ENCODE data around the gene SLC30A1.
A peak's percentile ranks its signal among the peaks of the same experiment; 100 is the strongest.
"Not testable (repeated sequence)": the region's sequence is repeated elsewhere in the genome, so short reads cannot be mapped to it uniquely, and the experiment has no call there.

Gene SLC30A1

DNA sequence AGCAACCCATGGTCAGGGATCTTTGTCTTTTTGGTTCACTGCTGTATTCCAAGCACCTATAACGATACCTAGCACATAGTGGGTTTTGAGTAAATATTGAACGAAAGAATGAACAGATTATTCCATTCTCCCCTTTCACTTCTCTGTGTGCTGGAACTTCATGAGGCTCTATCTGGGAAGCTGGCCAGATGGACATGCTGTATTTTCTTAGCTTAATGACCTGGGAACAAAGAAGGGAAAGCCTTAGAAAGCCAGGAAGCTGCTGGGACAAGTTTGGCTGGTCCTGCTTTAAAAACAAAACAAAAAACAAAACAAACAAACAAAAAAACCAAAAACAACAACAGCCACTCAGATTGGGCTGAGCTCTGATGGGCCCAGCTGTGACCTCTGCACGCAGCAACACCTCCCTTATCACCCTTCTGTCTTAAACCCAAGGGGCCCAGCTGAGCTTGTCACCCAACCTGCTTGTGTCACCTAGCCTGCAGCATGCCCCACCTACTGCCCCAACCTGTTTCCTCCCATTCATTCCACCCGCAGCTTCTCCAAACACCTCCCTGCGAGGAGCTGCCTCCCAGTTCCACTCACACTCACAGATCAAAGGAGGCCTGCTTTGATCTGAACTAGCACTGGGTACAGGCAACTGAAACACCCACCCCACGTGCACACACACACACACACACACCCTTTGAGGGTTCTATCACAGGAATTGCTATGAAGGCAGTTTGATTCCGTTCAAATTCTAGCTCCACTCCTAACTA, 37.1 kb downstream of the SLC30A1 start:
- Mint-ChIP-seq H3K36me3 (ENCODE audit: insufficient read depth) (peaks cover 2% of the 10 kb centered on the region), H3K9me3 (peaks cover 5% of the 10 kb centered on the region), H3K27ac (ENCODE audit: low read depth) (no peak overlapping the region), H3K27me3 (peaks cover 23% of the 10 kb centered on the region), H3K4me1 (no peaks in the 10 kb centered on the region), H3K4me3 (no peak overlapping the region)
- no peak for DNase-seq (ENCODE audit: low spot score in 2 of 2)
- no peak for ATAC-seq (replicated peaks; ENCODE audit: extremely low read depth, poor library complexity, severe bottlenecking)

DNA sequence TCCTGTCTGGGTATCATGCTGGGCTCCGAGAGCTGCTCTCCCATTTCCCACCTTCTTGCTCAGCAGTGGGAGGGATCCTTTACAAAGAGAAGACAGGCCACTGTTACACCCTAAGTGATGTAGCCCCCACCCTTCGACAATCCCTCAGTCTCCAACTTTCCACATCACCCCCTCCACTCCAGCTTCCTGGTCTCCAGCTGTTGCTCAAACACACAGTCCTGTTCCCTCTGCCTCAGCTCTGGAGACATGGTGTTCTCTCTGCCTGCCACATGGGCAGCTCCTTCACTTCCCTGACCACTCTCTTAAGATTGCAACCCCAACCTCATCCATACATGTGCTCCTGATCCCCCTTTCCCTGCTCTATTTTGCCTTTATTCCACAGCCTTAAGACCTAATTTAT, 37.7 kb downstream of the SLC30A1 start:
- Mint-ChIP-seq H3K4me1 (no peaks in the 10 kb centered on the region), H3K27me3 (peaks cover 23% of the 10 kb centered on the region), H3K36me3 (ENCODE audit: insufficient read depth) (peaks cover 2% of the 10 kb centered on the region)

DNA sequence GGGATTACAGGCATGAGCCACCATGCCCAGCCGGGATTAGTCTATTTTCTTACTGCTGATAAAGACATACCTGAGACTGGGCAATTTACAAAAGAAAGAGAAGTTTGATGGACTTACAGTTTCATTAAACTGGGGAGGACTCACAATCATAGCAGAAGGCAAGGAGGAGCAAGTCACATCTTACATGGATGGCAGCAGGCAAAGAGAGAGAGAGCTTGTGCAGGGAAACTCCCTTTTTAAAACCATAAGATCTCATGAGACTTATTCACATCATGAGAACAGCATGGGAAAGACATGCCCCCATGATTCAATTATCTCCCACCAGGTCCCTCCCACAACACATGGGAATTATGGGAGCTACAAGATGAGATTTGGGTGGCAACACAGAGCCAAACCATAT, 38.1 kb downstream of the SLC30A1 start:
- H3K36me3 Mint-ChIP-seq (ENCODE audit: insufficient read depth); DNase-seq (ENCODE audit: low spot score in 2 of 2); H3K4me1 Mint-ChIP-seq; H3K4me3 Mint-ChIP-seq; H3K9me3 Mint-ChIP-seq; ATAC-seq (replicated peaks; ENCODE audit: extremely low read depth, poor library complexity, severe bottlenecking); H3K27ac Mint-ChIP-seq (ENCODE audit: low read depth): not testable (repeated sequence)
- H3K27me3 Mint-ChIP-seq: peaks cover 23% of the 10 kb centered on the region

More for the DNA sequence above, 37.7 kb downstream of the SLC30A1 start:
- ATAC-seq (replicated peaks; ENCODE audit: extremely low read depth, poor library complexity, severe bottlenecking) (no peak), DNase-seq (ENCODE audit: low spot score in 2 of 2) (no peak)
- Mint-ChIP-seq H3K9me3 (peaks cover 5% of the 10 kb centered on the region), H3K27ac (ENCODE audit: low read depth) (no peak overlapping the region), H3K4me3 (no peak overlapping the region)

- Mint-ChIP-seq H3K4me1 (no peaks in the 10 kb centered on the region), H3K27me3 (peaks cover 12% of the 10 kb centered on the region), H3K4me3 (no peak overlapping the region), H3K27ac (ENCODE audit: low read depth) (no peak overlapping the region), H3K36me3 (ENCODE audit: insufficient read depth) (peaks cover 2% of the 10 kb centered on the region), H3K9me3 (peaks cover 5% of the 10 kb centered on the region)
- ATAC-seq (replicated peaks; ENCODE audit: extremely low read depth, poor library complexity, severe bottlenecking): no peak
- DNase-seq (ENCODE audit: low spot score in 2 of 2): no peak
Observed at GRCh38 chr1:211538287-211538686, 40.7 kb downstream of the SLC30A1 start.

- Mint-ChIP-seq H3K4me3 (no peak overlapping the region), H3K27me3 (peaks cover 12% of the 10 kb centered on the region), H3K9me3 (peaks cover 5% of the 10 kb centered on the region), H3K27ac (ENCODE audit: low read depth) (no peak overlapping the region), H3K36me3 (ENCODE audit: insufficient read depth) (peaks cover 2% of the 10 kb centered on the region), H3K4me1 (no peaks in the 10 kb centered on the region)
- DNase-seq (ENCODE audit: low spot score in 2 of 2) (no peak), ATAC-seq (replicated peaks; ENCODE audit: extremely low read depth, poor library complexity, severe bottlenecking) (no peak)
Observed at GRCh38 chr1:211537253-211537652, 41.7 kb downstream of the SLC30A1 start.

- Mint-ChIP-seq H3K27ac (ENCODE audit: low read depth) (no peak overlapping the region), H3K4me1 (no peaks in the 10 kb centered on the region), H3K27me3 (peaks cover 12% of the 10 kb centered on the region), H3K4me3 (no peak overlapping the region), H3K36me3 (ENCODE audit: insufficient read depth) (peaks cover 2% of the 10 kb centered on the region), H3K9me3 (peaks cover 5% of the 10 kb centered on the region)
- ATAC-seq (replicated peaks; ENCODE audit: extremely low read depth, poor library complexity, severe bottlenecking): no peak
- DNase-seq (ENCODE audit: low spot score in 2 of 2): no peak
Observed at GRCh38 chr1:211536606-211537005, 42.4 kb downstream of the SLC30A1 start.

DNA sequence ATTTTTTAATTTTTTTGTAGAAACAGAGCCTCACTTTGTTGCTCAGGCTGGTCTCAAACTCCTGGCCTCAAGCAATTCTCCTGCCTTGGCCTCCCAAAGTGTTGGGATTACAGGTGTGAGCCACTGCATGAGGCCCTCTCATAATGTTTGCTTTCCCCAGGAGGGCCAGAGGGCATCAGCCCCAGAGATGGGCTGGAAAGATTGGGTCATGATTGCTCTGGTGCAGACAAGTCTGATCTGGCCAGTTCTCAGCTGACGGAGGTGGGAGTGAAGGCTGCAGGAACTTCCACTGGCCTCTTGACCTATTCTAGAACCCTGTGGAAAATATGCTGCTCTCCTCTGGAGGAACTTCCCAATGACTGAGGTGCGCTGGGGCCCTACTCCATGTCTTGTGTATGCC, 43.6 kb downstream of the SLC30A1 start:
- H3K4me1 Mint-ChIP-seq: no peaks in the 10 kb centered on the region
- no peak overlapping the region for H3K4me3 Mint-ChIP-seq
- no peaks in the 10 kb centered on the region for H3K9me3 Mint-ChIP-seq
- ATAC-seq (replicated peaks; ENCODE audit: extremely low read depth, poor library complexity, severe bottlenecking) (no peak), DNase-seq (ENCODE audit: low spot score in 2 of 2) (no peak)
- no peaks in the 10 kb centered on the region for H3K36me3 Mint-ChIP-seq (ENCODE audit: insufficient read depth)
- H3K27ac Mint-ChIP-seq (ENCODE audit: low read depth): no peak overlapping the region
- H3K27me3 Mint-ChIP-seq: peaks cover 10% of the 10 kb centered on the region

GRCh38 chr1:211534545-211535291, 44.2 kb downstream of the SLC30A1 start:
- H3K9me3 Mint-ChIP-seq: no peaks in the 10 kb centered on the region
- DNase-seq (ENCODE audit: low spot score in 2 of 2) (no peak), ATAC-seq (replicated peaks; ENCODE audit: extremely low read depth, poor library complexity, severe bottlenecking) (no peak)

GRCh38 chr1:211532088-211532444, 46.9 kb downstream of the SLC30A1 start:
- Mint-ChIP-seq H3K36me3 (ENCODE audit: insufficient read depth) (no peaks in the 10 kb centered on the region), H3K9me3 (no peaks in the 10 kb centered on the region), H3K27me3 (peaks cover 13% of the 10 kb centered on the region), H3K4me1 (no peaks in the 10 kb centered on the region), H3K4me3 (no peak overlapping the region), H3K27ac (ENCODE audit: low read depth) (no peak overlapping the region)
- no peak for DNase-seq (ENCODE audit: low spot score in 2 of 2)
- ATAC-seq (replicated peaks; ENCODE audit: extremely low read depth, poor library complexity, severe bottlenecking): no peak

More at GRCh38 chr1:211534545-211535291, 44.2 kb downstream of the SLC30A1 start:
- no peak overlapping the region for H3K4me3 Mint-ChIP-seq
- H3K4me1 Mint-ChIP-seq: no peaks in the 10 kb centered on the region
- H3K27ac Mint-ChIP-seq (ENCODE audit: low read depth): no peak overlapping the region
- peaks cover 8% of the 10 kb centered on the region for H3K27me3 Mint-ChIP-seq
- no peaks in the 10 kb centered on the region for H3K36me3 Mint-ChIP-seq (ENCODE audit: insufficient read depth)

DNA sequence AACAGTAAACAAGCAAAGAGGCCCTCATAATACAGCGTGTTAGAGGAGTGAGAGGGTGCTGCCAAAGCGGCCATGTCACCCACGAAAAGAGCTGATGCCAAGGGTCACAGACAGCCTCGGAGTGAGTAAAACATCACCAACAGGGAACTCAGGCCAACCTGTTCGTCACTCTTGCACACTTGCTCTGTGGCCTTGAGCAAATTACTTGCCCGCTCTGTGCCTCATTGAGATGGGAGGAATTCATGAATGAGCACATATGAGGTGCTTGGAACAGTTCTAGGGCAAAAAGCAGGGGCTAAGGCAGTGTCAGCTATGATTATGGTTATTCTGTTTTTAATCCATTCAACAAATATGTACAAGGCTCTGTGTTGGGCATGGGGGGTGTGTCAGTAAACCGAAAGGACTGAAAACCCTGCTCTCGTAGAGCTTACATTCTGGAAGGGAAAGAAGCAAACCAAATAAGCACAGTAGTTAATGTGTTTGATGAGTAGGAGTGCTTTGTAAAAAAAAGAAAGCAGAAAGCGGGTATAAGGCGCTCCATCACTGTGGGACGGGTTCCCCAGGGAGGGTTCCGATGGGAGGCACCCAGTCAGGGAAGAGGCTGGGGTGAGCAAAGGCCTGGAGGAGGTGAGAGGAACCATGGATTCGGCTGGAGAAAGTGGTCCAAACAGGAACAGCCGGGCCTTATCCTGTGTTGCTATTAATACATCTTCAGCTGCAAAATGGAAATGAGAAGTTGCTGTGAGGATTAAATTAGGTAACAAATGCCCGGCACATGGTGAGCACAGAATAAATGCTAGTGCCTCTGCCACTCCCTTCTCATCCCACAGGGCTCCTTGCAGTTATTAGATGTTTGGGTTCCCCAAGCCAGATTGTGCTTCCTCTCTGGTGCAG, 47.5 kb downstream of the SLC30A1 start:
- Mint-ChIP-seq H3K4me1 (no peaks in the 10 kb centered on the region), H3K9me3 (no peaks in the 10 kb centered on the region), H3K27me3 (peaks cover 13% of the 10 kb centered on the region), H3K27ac (ENCODE audit: low read depth) (no peak overlapping the region), H3K4me3 (no peak overlapping the region), H3K36me3 (ENCODE audit: insufficient read depth) (no peaks in the 10 kb centered on the region)
- ATAC-seq (replicated peaks; ENCODE audit: extremely low read depth, poor library complexity, severe bottlenecking): no peak
- DNase-seq (ENCODE audit: low spot score in 2 of 2): no peak

DNA sequence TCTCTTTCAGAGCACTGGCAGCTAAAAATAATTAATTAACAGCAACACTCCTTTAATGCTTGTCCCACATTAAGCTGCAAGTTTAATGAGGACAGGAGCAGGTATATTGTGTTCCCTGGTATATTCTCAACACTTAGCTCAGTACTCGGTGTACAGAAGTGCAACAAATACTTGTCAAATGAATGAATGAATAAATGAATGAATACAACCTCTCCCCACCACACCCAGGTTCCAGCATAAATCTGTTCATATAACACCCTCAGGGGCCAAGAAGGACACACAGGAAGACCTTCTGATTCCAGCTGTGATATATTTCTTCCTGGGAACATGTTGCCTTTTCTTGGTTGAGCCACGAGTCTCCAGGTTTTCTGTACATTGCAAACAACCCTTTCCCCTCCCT, 48.9 kb downstream of the SLC30A1 start:
- no peaks in the 10 kb centered on the region for H3K36me3 Mint-ChIP-seq (ENCODE audit: insufficient read depth)
- peaks cover 13% of the 10 kb centered on the region for H3K27me3 Mint-ChIP-seq
- ATAC-seq (replicated peaks; ENCODE audit: extremely low read depth, poor library complexity, severe bottlenecking) (no peak), DNase-seq (ENCODE audit: low spot score in 2 of 2) (no peak)
- no peaks in the 10 kb centered on the region for H3K9me3 Mint-ChIP-seq
- peak overlapping the region; percentile 20 for H3K27ac Mint-ChIP-seq (ENCODE audit: low read depth)
- H3K4me3 Mint-ChIP-seq: no peak overlapping the region
- no peaks in the 10 kb centered on the region for H3K4me1 Mint-ChIP-seq

- Mint-ChIP-seq H3K4me3 (no peak overlapping the region), H3K27ac (ENCODE audit: low read depth) (peak overlapping the region; percentile 20), H3K27me3 (peaks cover 13% of the 10 kb centered on the region), H3K9me3 (no peaks in the 10 kb centered on the region), H3K36me3 (ENCODE audit: insufficient read depth) (no peaks in the 10 kb centered on the region), H3K4me1 (no peaks in the 10 kb centered on the region)
- DNase-seq (ENCODE audit: low spot score in 2 of 2) (no peak), ATAC-seq (replicated peaks; ENCODE audit: extremely low read depth, poor library complexity, severe bottlenecking) (no peak)
Observed at GRCh38 chr1:211529453-211529852, 49.5 kb downstream of the SLC30A1 start.
